ENCODE data around the gene TTC28.

TTC28 gene

DNA sequence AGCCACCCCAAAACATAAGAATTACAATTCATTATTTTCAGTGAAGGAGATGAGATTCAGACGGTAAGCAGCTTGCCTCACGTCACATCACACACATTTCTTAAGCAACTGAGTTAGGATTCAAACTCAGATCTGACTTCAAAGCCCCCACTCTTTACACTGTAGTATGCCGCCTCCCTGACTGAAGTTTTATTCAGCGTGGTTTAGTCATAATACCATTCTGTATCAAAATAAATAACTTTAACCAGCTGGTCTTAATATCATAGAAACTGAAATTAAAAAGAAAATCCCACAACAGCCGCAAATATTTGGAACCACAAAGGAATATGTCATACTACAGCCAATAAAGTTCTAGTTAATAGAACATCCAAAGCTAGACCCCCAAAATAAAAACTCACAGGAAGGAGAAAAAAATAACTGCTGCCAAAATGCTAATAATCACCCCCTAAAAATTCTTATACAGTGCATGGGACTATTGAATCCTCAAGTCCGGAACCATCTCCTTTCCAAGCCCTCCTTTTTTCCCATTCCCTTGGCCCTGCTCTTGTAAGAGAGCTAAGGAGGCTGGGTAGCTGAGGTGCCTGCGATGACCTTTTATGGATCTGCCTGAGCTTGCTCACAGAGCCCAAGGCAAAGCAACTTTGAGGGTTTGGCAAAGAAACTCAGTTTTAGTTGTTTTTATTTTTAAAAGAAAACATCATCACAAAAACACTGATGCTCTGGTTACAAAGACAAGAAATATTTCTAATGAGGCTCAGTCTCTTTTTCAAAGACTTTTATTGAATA lies 334.5 kb downstream of the TTC28 start:
- DNase-seq = no peak

DNA sequence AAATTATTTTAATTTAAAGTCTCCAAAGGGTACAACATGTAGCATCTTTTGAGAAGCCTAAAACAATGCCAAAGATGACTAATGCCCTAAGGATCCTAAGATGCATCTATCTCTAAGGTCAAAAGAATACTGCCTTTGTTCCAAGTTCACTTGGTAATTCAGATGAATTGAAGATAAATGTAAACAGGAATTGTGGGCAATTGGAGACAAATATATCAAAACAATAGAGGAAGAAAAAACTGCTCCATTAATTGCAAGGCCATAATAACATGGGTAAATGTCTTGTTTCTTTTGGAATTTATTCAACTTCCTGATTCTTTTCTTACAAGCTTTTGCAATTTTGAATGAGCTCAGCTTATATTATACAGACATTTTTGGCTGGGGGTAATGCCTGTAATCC lies 338.6 kb downstream of the TTC28 start:
- no peak for DNase-seq

DNA sequence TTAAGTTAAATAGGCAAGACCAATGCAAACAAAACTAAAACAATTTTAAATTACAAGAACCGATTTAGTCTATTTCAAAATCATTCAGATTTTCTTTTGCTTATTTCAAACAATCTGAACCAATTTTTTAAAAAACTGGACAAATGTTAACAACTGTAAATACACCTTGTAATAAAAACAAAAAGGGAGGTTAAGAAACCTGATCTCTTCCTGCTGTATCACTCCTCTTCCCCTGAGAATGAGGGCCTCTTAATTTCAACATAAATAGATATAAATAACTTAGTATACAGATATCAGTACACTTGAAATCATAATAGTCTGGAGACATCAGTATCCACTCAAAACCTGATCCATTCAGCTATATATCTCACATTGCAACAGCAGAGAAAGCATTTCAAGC lies 346.6 kb downstream of the TTC28 start:
- no peak for DNase-seq

DNA sequence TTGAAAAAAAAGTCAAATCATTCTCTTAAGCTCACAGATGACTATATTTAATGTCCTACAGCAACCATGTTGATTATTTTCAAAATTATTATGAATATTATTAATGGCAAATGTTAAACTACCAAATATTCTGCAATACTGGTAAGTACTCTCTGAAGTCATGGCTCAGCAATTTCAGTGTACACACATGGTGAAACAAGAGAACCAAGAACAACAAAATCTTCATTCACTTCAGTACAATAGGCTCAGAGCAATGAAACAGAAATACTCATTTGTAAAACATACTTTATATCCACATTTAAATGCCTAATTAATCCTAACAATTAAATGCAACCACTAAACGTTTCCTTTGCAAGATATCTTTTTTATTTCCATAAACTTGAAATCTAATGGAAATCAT lies 347.2 kb downstream of the TTC28 start:
- no peak for DNase-seq

DNA sequence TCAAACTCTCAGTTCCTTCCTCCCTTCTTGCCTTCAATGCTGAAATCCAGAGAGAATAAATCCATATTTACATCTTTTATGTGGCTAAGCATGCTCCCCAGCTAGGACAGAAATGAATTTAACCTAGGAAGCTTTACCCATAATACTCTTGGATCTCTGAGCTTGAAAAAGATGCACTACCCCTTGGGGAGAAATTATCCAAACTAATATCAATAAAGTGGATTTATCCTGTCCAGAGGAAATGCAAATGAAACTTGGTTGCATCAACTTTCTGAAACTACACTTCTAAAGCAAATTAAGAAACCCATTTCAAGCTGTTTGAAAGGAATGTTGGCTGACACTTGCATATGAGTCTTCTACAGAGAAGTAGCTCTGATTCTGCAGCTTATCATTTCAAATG lies 347.9 kb downstream of the TTC28 start:
- DNase-seq = no peak

DNA sequence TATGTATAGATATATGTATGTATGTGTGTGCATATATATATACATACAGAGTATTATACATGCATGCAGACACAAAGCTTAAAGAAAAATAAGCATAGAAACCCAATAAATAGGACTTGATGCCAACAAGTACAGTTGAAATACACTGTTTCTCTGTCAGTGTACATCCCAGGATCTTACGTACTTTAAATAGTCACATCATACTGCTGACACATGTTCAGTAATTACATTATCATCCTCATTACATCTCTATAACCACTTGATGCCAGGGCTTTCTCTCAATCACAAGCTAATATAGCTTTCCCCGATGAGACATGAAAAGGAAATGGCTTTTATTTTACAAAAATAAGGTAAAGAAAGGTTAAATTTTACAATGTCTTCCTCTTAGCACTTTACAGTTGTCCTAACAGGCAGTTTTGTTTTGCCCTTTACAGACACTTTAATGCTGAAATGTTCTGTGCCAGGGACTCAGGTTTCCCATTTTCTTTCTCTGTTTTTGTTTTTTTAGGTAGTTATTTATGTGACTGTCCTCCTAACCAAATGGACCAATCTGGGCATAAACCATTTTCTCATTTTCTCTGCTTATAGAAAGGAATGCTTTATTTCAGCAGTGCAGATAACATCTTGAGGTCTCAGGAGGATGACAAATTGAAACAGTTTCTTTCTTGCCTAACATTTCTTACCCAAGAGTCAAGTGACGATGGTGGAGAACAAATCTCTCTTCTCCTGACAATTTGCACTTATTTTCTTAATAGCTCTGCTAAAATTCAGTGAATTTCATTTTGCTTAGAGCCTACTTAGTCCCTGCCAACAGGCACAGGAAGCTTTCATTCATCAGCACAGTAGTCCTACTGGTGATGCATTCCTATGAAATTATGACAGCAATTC lies 350.2 kb downstream of the TTC28 start:
- no peak for DNase-seq

DNA sequence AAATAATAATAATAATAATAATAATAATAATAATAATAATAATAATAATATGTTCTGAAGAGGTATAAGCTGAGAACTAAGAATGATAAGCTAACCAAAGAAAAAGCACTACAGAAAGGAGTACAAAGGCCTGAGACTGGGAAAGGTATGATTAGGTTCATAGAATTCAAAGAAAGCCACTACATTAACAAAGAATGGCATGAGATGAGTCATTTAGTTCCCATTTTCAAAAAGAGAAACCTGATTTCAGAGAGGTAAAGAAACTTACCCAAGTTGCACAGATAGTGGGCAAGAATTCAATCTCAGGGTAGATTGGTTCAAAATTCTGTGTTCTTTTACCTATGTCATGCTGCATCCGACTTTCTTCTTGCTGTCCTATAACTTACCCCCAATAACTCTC lies 350.9 kb downstream of the TTC28 start:
- DNase-seq = no peak

DNA sequence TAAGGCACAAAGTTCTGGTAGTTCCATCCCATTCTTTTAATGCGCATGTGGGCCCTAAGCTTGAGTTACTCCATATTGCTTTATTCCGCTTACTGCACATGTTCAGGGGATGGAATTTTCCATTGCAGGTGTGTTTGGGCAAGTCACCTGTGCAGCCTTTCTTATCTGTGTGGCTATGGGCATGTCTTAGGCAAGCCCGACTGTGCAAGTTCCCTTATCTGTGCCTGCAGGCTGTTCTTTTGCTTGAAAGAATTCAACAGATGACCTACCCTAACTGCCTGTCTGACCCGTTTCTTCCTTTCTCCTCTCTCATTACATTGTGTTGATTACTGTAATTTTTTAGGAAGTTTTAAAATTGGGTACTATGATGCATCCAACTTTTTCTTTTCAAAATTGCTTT lies 363.6 kb downstream of the TTC28 start:
- no peak for DNase-seq

DNA sequence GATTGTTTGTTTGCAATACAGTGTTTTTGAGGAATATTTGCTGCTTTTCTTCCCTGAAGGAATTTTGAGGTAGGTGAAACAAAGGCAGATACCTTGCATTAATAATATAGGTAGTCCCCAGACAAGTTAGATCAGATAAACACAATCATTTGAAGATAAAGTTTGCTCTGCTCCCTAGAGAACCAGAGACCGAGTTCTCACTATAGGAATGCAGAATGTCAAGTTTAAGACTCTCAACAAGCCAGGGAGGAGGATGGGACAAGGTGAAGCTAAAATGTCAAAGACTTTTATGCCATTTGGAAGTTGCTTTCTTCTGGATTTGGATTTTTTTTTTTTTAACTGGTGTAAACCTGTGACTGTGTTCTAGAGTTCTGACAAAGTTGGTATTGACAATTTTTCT lies 364.7 kb downstream of the TTC28 start:
- no peak for DNase-seq

DNA sequence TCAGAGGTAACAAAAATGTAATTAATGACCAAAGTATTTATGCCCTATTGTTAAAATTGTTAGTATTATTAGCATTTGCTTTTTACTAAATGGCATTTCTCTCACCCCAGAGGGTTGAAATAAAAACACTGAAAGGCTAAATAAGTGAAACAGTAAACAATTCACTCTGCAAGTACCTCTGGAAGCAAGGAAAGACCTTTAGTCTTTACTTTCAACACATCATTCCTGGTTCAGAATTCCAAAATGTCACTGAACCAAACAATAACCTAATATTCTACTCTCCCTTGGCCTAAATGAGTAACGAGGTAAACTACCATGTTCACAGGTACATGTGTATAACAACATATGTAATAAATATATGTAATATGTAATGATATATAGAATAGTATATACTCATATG lies 369.3 kb downstream of the TTC28 start:
- no peak for DNase-seq

DNA sequence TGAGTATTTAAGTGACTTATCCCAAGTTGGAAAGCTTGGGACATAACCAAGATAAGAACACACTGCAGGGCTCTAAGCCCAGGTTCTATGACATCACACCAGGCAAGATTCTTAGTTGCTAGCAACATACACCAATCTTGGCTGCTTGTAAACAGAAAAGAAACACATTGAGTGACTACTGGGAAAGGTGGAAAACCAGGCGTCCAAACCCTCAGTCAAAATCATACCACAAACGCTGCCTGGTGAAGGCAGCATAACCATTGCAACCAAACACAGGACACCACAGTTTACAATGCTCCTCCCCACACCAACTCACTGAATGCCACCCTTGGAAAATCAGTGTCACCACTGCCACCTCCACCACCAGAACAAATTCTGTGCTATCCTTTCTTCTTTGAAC lies 379.9 kb downstream of the TTC28 start:
- no peak for DNase-seq

DNA sequence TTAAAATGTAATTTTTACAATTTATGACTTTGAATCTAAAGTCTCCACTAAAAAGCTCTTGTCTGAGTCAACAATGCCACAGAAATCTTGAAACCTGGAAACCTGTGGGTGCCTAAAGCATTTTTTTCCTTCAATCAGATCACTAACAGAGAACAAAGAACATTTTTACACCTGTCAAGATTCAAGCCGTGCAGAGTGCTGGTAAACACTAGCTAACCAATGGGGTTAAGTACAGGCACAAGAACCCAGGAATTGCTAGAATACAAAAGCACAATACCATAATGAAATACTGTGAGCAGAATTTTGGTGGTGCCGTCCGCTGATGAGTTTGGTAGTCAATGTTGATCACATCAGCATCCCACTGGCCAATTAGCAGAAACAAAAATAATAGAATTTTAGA lies 380.3 kb downstream of the TTC28 start:
- DNase-seq = no peak

DNA sequence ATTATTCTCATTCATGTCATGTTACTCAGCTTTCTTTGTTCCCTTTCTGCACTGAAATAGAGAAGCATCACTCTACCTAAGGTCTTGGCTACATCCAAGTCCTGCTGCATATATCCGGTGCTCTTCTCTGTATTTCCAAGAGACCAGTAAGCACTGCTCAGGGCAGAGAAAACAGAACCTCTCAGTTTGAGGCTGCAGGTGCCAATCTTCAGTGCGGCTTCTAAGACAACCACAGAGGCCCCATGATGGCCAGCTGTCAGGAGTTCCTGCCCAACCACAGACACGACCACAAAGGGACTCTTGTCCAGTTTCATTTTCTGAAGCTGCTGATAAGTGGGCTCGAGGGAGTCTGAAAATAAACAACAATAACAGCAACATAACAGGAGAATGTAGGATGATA lies 382.1 kb downstream of the TTC28 start:
- DNase-seq = no peak

DNA sequence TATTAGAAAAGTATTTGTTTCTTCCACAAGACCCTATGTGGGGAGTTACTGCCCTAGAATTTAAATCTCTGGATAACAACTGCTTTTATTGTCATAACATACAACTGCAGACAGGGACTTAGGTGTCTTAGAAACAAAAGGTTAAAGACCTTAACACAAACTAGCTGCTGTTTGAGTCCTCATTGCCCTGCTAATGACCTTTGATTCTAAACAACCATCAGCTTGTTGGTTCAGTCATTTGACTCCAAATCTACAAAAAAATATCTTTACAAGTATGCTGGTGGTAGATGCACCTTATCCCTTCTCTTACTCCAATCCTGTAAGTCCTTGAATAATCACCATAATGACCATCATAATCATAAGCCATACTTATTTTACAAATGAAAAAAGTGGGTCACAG lies 383.2 kb downstream of the TTC28 start:
- DNase-seq = no peak

DNA sequence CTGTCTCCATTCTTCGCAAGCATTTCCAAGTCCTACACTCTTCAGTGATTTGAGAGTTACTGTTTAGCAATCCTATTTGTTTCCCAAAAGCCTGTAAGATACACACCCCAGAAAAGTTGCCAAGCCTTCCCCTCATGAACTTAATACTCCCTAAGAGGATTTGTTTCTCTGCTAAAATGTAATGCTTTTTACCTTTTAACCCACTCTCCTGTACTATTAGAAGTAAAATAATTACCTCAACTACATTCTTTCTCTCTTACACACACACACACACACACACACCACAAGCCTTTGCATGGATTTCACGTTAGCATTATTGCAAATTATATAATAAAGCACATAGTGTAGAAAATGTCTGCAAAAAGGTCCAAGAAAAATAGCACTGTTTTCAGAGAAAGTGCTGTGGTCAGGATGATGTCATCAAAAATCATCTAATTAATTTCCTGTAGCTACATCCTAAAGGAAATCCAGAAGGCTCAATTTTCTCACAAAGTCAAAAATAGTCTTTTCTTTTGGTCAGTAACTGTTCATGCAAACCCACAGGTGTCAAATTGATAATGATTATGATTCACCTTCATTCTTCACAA lies 396.5 kb downstream of the TTC28 start:
- no peak for DNase-seq

DNA sequence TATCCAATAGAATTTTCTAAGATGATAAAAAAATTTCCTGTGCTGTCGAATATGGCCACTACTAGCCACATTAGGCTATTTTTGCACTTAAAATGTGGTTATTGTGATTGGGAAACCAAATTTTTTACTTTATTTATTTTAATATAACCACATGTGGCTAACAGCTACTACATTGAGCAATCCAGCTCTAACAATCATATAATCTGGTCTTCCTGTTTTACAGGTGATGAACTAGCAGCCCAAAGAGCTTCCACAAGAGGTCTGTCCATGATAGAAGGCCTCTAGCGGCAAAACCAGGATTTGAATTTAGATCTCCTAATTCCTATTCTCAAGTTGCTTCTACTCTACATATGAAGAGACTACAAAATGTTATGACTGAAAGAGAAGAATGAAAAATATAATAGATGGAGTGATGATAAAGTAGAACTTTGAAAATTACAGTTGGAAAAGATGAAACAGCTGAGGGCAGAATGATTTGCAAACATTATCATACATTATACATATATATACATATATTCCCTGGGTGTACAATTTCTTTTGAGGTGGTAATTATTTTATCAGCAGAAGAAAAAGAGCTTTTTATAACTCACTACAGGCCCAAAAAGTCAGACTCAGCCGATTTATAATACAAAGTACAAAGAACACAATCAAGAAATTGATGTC lies 397.1 kb downstream of the TTC28 start:
- DNase-seq = no peak

DNA sequence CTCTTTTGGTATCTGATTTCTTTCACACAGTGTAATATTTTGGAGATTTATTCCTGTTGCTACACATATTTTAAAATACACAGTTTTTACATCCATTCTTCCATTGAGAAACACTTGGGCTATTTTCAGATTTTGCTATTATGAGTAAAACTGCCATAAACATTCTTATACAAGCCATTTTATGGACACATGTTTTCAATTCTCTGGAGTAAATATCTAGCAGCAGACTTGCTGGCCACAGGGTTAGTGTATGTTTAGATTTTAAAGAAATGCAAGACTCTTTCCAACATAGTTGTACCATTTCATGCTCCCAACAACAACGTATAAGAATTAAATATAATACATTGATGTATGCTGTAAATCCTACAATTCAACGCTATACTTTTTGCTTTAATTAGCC lies 399.8 kb downstream of the TTC28 start:
- DNase-seq = no peak

DNA sequence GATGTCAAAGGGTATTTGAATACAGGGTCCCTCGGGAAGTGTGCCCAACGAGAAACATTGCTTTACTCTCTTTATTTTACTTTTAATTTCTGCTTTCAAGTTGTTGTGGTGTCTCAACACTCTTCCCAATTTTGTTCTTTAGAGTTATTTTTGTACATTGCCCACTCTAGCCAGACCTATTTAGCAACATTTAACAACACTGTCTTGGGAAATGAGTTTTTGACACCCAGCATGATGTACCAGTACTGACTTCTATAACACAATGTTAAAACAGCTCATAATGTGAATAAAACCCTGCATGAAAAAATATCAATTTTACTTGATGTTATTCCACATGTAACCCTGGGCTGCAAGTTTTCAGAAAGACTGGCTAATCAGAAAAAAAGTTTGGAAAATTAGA lies 410.4 kb downstream of the TTC28 start:
- DNase-seq = no peak

DNA sequence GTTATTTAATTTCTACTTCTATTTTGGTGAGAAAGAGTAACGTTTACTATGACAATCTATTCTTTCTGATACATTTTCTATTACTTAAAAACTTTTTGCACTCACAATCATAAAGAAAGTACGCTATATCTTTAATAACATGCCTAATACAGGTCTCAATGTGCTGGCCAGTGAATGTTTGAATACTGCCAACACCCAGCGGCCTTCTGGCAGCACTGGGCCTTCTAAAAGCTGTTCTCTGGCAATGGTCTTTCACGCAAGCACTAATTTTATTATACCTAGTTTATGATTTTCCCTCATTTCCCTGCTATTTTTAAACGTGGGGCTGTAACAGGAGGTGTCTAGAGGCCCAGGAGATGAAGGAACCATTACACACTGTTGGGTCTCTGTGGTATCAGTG lies 410.8 kb downstream of the TTC28 start:
- no peak for DNase-seq

DNA sequence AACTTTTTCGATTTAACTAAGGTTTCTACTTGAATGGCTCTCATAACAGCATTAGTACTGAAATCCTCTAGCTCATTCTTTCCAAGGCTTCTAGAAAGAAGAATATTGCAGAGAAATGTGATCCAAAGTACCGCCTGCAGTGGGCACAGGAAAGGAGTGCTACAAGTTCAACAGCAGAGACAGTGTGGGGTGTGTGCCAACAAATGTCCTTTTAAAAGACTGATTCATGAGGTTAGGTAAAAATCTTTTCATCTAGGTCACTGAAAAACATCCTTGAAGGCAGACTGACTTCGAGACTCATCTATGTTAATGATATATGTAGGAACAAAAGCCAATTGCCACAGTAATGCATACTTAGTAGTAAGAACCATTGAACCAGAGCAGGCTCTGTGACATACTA lies 411.5 kb downstream of the TTC28 start:
- DNase-seq = no peak

DNA sequence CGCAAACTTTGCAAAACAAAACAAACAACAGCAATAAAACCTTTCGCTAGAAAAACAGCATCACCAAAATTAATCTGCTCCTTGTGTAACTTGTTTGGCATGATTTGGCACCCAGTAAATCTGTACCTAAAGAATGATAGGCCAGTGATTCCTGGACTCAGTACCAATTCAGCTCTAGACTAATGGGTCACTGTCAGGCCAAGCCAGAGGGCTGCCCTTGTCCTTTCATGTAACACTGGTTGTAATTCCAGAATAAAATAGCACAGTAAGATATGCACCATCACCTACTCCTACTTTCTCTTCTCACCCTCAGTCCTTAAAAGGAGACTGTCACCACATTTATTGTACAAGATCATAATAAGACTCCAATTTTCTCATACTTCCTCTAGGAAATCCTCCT lies 419.0 kb downstream of the TTC28 start:
- DNase-seq = no peak

DNA sequence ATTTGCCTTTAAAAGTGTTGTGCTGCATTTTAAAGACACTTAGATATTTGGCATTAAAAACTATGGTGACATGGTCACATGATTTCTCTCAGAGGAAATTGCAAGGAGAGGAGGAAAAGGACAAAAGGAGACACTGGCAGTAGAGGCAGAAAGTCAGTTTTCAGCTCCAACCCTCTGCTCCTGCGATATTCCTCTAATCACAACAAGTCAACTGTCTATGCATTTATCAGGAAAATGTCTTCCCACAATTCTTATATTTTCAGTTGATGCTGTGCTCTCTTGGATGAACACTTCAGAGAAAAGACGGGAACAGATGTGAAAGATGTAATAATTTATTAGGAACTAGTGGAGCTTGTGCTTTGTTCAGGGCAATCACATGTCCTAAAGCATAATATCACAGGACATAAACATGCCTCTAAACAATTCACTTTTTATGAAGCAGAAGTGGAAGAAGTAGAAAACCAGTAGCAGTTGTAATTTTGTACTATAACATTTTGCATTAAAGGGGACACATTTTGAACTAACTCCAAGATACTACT lies 419.8 kb downstream of the TTC28 start:
- no peak for DNase-seq

DNA sequence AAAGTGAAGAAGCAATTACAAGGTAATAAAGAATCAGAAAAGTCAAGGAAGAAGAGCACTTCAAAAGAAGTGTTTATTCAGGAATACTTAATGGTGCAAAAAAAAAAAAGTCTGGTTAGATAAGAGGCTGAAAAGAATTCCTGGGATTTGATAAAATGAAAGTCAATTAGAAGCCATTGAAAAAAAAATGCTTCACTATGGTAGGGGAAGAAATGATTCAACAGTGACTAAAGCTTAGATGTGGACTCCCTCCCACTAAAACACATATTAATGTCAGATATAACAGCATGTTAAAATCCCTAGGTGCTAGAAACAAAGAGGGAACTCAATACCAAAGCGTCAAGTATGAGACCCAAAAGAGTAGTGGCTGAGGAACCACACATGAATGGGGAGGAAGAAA lies 425.2 kb downstream of the TTC28 start:
- DNase-seq = no peak

All from stimulated activated CD4-positive, alpha-beta T cell treated with anti-CD3 and anti-CD28 coated beads, Interleukin-2, amount 100 ng/mL, for 24 hours (primary cell).